ENCODE data around the gene AGAP2.

The AGAP2 gene

DNA sequence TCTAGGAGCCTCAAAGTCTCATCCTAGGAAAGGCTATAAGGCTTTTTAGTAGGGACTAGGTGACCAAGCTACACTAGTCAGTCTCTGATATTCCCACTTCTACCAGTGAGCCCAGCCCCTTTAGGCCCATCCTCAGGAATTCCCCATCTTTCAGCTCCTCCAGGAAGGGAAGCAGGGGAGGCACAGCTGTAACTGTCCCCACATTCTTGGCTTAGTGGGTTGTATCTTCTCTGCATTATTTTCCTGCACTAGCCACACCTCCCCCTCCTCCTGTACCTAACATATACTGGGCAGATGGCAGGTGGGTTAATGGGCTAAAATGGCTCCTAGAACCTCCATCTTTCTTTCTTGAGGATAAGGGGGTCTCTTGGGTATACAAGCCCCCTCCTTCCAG is 28.8 kb upstream of the AGAP2 start:
- DNase-seq (ENCODE audit: low spot score), result no peak

DNA sequence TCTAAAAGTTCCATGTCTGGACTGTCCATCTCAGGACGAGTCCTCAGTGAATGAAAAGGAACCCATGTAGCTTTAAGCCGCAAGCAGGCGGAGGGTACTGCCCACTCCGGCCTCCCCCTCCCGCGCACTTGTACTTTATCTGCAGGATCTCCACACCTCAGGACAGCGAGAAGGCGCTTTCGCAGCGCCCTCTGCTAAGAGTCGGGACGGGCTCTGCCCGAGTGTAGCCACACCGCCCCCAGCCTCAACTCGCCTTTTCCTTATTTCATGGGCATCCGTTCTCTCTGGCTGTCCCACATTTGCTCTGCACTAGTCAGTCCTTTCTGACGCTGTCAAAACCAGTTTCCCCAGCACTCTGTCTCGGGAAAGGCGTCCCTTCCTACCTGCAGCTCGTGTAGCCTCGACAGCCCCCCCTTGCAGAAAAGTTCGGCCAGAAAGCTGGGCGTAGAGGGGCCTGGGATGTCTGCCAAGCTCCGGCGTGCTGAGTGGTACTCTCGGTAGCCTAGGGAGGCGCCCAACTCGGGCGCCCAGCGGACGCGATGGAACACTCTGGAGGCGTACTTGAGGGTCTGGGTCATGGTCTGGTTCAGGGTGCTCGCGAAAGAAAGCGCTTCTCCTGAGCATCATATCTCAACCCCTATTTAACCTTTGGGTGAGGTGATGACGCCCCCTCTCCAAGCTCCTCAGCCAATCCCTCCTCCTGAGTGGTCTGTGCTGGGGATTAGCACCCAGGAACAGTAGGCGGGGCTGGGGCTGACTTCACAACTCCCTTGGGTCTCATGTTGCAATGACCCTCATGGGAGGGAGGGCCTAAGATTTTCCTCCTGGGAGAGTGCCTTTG is 28.1 kb upstream of the AGAP2 start, which contains the start of gene CYP27B1:
TSS of gene CYP27B1 (minus strand) at position 615 of the 841 bp plus-strand sequence. CDS start at position 578, 37 bp downstream.
- no peak for DNase-seq (ENCODE audit: low spot score)

DNA sequence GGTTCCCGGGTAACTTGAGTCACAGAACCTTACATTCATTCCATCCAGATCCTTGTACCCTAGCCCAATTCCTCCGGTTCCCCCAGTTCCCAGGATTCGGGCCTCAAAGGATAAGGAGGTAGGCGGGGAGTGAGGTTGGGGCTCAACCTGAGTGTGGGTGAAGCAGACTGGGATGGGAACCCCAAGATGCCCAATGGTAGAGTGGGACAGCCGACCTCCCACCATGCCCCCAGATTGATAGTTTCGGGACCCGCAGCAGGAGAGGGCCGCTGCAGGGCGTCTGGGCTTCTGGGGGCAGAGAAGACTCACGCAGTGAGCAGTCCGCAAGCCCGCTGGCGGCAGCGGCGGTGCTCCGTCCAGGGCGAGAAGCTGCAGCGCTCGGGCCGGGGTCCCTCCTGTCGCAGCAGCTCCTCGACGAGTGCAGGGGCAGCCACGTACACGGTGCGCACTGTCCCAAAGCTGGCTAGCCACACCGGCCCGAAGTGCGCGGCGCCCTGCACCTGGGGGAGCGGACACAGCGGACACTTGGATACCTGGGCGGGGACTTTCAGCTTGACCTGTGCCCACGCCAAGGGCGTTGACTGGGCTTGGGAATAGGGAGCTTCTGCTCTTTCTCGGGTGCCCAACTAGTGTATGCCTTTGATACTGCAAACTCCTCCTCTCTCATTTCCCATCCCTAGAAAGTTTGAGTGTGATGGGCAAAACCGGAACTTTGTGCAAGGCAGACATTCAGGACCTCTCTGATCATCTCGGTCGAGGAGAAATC is 27.3 kb upstream of the AGAP2 start:
- no peak for DNase-seq (ENCODE audit: low spot score)

DNA sequence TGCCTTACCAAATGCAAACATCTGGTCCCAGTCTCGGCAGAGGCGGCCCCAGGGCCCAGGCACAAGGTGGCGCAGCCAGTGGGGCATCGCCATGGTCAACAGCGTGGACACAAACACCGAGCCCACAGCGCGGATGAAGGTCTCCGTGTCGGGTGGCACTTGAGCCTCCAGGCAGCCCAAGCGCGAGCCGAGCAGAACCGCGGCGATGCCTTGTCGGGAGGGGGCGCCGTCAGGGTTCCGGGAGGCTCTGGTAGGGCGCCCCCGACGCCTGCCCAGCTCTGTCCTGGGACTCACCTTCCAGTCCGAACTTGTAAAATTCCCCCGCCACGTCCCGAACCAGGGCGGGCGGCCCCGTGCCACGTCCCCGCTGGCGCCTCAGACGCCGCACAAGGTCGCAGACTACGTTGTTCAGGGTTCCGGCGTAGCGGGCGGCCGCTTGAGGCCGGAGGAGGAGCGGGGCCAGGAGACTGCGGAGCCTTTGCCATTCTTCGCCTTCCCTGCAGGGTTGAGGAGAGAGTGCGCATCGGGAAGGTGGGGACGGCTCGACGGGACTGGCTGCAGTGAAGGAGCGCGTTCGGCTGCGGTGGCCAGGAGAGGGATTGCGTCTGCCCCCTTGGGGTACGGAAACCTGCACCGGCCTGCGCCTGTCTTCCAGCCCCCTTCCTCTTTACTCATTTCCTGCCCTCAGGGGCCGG is 26.6 kb upstream of the AGAP2 start:
- DNase-seq (ENCODE audit: low spot score), result no peak

DNA sequence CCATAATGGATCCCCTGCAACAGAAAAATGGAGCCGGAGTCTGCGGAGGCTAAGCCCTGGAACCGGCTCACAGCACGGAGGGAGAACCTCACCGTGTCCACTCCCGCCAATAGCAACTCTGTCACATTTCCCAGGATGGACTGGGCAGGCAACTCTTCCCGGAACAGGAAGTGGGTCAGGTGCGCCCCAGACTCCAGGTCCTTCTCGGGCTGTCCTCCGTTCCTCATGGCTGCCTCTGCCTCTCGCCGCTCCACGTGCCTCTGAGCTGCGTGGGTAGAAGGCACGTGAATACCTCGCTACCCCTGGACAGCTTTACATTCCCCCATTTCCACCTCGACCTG is 26.1 kb upstream of the AGAP2 start:
- DNase-seq (ENCODE audit: low spot score), result no peak

DNA sequence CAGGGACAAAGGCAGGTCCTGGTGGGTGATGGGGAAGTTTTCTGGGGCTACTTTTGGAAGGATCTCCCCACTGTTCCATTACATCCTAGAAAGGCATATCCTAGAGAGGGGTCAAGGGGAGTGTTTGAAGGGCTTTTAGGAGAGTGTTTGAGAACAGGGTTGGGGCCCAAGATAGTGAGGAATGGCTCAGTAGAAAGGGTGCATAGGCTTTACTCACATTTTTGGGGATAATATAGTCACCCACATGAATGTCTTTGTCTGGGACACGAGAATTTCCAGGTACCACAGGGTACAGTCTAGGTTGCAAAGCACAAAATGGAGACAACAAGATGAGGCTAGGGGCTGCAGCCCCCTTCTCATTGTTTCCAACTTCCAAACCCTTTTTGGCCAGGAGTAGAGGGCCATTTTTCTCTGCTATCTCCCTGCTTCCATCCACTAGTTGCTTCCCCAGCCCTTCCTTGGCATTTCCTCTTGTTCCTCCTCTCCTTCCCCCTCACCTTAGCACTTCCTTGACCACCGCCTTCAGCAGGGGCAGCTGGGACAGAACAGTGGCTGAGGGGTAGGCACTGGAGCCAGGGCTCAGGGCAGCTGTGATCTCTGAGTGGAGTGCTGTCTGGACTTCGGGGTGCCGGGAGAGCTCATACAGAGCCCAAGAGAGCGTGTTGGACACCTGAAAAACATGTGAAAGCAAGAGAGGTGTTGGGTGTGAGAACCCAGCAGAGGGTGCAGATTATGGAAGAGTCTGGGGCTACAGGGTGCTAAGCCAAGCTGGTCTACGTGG is 25.5 kb upstream of the AGAP2 start:
- no peak for DNase-seq (ENCODE audit: low spot score)

DNA sequence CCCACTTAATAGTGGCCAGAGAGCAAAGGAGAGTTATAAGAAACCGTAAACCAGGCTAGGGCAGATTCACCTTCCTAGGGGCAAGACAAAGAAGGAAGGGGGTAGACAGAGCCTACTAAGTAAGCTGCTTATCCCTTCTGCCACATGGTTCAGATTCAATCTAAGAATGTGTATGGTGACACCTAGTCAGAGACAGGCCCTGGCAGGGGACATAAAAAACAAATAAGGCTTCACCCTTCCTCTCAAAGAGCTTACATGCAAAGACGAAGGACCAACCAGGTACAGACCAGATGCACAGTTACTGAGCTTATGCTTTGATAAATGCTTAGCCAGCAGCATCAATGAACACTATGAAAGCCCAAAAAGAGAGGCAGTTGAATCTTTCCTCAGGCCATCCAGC is 23.9 kb upstream of the AGAP2 start:
- no peak for DNase-seq (ENCODE audit: low spot score)

DNA sequence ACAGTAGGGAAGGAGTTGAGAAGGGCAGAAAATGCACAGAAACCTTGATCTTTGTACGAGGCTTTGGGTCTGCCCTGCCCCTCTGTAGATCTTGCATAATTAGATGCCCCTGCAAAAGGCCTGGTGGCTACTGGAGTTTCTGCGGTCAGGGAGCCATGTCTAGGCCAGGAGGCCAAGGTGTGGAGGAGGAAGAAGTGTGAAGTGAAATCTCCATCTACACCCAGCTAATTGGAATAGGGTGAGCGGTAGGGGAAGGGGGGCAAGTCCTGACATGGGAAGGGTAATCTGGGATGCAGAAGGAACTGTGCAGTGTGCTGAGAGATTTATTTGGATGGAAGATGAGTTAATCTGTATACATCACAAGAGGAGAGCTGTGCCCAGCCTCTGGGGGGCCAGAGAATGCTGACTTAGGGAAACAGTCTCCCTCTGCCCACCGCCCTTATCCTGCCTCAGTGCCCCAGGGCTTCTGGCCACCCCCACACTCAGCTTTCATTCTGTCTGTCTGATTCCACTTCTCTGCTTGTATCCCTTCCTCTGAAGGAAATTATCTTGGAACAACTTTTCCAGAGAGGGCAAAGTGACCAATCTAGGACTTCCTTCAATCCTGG is 23.0 kb upstream of the AGAP2 start:
- DNase-seq (ENCODE audit: low spot score), result no peak

DNA sequence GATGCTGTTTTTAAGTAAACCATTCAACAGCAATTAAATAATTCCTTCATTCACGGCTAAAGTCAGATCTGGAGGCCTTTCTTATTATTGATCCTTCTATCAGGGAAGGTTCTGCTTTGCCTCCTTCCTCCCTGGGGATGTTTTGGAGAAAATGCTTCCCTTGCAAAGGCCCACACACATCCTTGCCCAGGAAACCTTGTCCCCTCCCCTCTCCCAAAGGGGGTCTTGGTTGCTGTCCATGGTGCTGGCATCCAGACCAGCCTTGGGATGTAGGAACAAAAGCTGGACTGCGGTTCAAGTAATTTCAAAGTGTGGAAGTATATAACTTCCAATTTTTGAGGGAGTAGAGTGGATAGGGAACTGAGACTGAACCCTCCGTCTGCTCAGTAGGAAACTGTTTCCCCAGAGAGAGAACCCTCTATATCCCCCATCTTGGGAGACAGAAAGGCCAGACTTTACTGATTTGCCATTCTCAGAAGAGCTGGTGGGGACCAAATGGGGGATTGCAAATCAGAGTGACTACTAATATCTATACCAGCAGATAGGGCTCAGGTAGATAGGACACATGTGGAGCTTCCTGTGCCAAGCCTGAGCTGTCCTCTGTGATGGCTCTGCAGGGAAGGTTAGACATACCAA is 21.9 kb upstream of the AGAP2 start:
- DNase-seq (ENCODE audit: low spot score), result no peak

DNA sequence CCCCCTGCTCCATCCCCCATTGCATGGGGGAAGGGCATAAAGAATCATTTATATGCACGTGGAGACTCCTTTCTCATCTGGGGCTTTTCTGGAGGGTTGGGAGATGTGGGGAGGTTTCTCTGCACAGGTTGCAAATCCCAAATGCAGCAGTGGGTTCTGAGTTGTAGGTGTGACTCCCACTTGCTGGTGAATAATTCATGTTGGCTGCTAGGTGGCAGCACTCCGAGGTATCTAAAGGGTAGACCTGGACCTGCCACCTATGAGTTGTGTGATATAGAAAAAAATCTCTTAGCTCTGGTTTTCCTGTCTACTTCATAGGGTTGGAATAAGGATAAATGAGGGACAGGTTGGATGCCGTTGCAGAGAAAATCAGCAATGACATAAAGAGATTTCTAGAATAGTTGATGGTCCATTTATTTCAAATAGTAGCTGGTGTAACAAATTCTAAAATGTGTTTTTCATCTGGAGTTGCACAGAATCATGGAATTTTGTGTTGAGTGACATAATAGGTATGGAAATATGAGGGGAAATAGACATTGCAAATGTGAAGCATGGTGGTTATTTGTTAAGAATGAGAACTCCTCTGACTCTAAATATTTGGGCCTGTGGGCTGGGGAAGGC is 20.9 kb upstream of the AGAP2 start:
- peak; percentile 53 for DNase-seq (ENCODE audit: low spot score)

DNA sequence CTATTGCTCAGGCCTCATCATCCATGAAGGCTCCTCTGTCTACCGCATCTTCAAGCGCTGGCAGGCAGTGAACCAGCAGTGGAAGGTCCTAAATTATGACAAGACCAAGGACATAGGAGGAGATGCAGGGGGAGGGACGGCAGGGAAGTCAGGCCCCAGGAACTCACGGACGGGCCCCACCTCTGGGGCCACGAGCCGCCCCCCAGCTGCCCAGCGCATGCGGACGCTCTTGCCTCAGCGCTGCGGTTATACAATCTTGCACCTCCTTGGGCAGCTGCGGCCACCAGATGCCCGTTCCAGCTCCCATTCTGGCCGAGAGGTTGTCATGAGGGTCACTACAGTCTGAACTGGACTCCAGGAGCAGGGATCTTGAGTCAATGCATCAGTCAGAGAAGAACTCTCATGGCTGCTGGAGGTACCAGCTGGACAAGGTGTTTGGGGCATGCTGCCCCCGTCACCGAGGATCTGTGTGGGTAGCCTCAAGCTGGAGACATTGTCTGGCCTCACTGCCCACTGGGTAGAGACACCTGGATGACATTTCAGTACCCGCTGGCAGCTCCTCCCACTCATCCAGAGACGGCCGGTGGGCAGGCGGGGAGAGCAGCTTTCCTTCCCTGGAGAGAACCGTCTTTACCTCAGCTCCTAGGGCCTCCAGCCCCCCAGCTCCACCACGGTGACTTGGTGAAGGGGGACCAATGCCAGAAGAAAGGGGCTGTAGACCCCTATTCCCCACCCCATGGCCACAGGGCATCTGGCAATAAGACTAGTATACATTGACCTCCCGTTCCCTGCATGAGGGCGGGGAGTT is 20.2 kb upstream of the AGAP2 start:
- DNase-seq (ENCODE audit: low spot score), result no peak

DNA sequence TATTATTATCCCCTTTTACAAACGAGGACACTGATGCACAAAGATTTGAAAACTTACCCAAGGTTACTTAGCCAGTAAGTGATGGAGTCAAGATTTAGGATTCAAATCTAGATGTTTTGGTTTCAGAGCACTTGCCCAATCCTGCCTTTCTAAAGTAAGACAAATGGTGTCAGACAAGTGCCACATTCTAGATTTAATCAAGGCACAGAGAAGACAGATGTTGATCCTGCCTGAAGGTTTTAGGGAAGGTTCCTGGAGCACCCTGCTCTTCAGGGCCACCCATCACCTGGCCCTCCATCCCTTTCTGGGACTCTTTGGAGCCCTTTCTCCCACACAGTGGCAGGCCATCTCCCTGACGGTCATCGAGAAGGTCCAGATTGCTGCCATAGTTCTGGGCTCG is 19.2 kb upstream of the AGAP2 start:
- no peak for DNase-seq (ENCODE audit: low spot score)

DNA sequence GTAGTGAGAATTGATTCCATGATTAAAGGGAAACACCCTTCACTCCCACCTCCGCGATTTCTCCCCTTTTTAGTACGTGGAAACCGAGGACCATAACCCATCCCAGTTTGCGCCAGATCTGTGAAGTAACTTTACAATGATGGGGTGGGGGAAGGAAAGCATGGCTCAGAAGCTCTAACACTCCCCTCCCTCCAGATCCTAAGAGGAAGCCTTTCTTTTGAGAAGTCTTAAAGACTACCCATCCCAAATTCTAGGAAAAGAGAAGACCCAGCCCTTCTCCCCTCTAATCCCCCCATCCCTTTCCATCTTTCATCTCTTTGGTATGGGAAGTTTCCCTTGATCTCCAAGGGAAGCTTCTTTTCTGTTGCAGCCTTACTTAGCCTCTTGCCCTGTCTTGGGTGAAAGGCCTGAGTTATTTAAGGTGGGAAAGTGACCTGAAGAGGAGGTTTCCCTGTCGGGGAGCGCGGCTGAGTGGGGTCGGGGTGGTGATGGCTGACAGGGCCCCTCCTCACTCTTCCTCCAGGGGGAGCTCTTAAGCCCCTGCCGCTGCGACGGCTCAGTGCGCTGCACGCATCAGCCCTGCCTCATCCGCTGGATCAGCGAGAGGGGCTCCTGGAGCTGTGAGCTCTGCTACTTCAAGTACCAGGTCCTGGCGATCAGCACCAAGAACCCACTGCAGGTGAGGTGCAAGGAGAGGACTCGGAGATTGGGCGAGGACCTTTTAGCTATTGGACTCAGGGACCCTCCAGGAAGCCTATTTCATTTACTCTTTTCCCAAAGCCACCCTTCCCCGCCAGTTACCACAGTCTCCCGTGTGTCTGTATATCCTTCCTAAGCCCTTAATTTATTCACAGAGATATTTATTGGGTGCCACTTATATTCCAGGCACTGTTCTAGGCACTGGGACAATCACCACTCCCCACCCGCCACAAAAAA is 18.1 kb upstream of the AGAP2 start:
- DNase-seq (ENCODE audit: low spot score), result no peak

DNA sequence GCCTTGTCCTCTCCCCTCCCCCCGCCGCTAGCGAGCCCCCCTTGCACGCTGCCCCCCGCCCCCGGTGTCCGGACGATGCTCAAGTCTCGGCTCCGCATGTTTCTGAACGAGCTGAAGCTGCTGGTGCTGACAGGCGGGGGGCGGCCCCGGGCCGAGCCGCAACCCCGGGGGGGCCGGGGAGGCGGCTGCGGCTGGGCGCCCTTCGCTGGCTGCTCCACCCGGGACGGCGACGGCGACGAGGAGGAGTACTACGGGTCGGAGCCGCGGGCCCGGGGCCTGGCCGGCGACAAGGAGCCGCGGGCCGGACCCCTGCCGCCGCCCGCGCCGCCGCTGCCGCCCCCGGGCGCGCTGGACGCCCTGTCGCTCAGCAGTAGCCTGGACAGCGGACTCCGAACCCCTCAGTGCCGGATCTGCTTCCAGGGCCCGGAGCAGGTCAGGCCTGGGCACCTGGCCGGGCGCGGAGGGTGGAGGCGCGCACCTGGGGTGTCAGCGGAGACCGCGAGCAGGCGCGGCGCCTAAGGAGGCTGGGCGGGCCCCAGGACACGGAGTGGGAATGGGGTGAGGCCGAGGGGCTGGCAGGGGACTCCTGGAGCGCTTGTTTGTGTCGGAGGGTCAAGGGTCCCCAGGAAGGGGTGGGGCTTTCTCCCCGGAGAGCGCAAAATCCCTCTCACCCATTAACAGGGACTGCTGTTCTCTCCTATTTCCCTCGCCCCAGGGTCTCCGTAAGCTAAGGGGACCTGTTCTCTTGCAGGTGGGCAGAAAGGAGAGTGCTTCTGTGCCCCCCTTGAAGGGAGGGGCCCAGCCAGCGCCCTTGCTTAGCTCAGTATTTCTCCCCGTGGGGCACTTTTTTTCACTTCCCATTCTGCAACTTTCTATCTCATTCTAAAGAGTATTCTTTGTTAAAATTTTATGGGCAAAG is 17.2 kb upstream of the AGAP2 start:
- DNase-seq (ENCODE audit: low spot score), result no peak

DNA sequence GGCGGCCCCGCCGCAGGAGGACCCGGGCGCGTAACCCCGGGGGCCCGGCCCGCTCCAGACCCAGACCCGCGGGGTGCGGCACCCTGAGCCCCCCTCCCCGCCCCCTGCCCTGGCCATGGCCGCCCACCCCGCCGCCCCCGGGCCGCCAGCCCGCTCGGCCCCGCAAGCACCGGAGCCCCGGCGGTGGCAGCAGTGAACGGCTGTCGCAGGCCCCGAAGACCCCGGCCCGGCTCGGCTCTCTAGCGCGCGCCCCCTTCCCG is 16.6 kb upstream of the AGAP2 start:
- DNase-seq (ENCODE audit: low spot score), result no peak

DNA sequence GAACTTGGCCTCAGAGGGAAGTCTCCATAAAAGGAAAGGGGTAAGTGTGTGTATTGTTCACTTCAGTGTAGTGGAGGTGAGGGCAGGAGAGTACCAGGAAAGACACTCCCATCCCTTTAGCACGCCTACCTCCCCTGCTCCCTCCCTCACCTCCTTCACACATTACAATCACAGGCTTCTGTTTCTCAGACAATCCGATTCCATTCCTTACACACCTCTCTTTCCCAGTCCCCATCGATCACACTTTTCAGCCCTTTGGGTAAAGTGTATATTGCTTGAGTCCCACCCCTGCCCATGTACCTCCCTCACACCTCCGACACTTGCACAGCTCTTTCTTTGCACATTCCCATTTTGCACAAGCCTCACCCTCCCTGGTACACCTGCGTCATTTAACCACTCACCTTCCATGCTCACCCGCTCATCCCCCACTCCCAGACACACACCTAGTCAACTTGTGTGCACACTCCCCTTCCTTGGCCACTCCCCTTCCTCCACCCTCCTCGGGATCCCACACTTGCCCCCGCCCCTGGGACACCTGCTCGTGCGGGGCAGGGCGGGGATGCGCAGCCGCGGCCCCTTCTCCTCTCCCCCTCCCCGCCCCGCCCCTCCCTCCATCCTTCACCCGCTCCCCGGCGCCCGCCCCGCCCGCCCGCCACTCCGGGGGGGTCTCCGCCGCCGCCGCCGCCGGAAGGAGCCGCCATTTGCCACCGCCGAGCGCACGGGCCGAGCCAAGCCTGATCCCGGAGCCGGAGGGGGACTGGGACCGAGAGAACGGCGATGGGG is 16.1 kb upstream of the AGAP2 start, which contains the start of gene MARCHF9:
TSS of gene MARCHF9 (plus strand) at position 693 of the 783 bp plus-strand sequence. CDS start 426 bp downstream, outside the sequence.
- DNase-seq (ENCODE audit: low spot score), result peak; percentile 85
